GM12801 (cell line): ENCODE results near the gene GJC2.

ENCODE experiments used
- CTCF ChIP-seq: IDR thresholded peaks from one replicate; pipeline ENCODE4 v1.5.1; 2011; ENCODE audit warnings: control low read depth; ENCODE audit not compliant: insufficient read length; ENCODE audit errors: extremely low read depth

Gene GJC2

GRCh38 chr1:228176024-228176395 lies 26.3 kb downstream of the GJC2 start:
- no peak for TF ChIP-seq CTCF

- TF ChIP-seq CTCF, result no peak
Measured at GRCh38 chr1:228176461-228177182, 26.9 kb downstream of the GJC2 start.

GRCh38 chr1:228177183-228177475 lies 27.4 kb downstream of the GJC2 start:
- TF ChIP-seq CTCF, result no peak

- no peak for TF ChIP-seq CTCF
Measured at GRCh38 chr1:228177721-228178710, 28.3 kb downstream of the GJC2 start.

GRCh38 chr1:228178737-228179684 lies 29.3 kb downstream of the GJC2 start:
- TF ChIP-seq CTCF, result no peak

- no peak for TF ChIP-seq CTCF
Measured at GRCh38 chr1:228180271-228180958, 30.7 kb downstream of the GJC2 start.
